ENCODE measurements around the gene QSOX1. TPM values are rescaled to one million over a fixed set of nuclear protein-coding genes. Genes with fewer than 3 reads are reported as not detected.

Gene QSOX1
- total and polyA plus RNA-seq, 2 experiments from 2014 or later, result 225 to 257 TPM

DNA sequence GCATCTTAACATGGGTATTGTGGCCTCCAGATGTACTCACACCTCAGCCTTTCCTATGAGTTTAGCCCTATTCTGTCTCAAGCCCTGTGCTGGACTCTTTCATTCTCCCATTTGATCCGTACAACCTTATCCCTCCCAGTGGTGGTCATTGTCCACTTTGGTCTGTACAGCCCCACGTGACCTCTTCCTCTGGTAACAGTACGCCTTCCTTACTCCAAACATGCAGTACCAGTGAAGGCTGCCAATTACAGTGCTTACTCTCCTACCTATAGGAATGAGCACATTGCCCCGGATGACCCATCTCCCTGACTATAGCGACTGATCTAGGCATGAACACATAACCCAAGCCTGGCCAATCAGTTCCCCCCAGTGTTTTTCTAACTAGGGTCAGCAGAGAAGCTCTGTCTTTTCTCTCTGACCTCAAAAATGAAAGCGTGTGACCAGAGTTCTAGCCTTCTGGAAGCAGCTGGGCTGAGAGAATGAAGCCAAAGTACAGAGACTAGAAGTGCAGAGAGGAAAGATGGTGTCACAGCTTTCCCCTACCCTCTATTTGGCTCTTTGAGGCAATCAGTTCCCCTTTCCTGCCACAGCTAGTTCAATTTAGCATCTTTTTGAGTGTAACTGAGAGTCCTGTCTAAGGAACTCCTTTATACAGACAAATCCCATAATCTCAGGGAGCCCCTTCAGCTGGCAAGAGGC lies 9.9 kb upstream of the QSOX1 start:
- TF ChIP-seq, protein P1, sequence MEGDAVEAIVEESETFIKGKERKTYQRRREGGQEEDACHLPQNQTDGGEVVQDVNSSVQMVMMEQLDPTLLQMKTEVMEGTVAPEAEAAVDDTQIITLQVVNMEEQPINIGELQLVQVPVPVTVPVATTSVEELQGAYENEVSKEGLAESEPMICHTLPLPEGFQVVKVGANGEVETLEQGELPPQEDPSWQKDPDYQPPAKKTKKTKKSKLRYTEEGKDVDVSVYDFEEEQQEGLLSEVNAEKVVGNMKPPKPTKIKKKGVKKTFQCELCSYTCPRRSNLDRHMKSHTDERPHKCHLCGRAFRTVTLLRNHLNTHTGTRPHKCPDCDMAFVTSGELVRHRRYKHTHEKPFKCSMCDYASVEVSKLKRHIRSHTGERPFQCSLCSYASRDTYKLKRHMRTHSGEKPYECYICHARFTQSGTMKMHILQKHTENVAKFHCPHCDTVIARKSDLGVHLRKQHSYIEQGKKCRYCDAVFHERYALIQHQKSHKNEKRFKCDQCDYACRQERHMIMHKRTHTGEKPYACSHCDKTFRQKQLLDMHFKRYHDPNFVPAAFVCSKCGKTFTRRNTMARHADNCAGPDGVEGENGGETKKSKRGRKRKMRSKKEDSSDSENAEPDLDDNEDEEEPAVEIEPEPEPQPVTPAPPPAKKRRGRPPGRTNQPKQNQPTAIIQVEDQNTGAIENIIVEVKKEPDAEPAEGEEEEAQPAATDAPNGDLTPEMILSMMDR (IDR thresholded peaks at IDR 0.05; ENCODE audit: poor library complexity), result no peak
- TF ChIP-seq EZH2 (IDR thresholded peaks at IDR 0.05; ENCODE audit: borderline replicate concordance), result no peak
- H3K36me3 ChIP-seq (replicated peaks; ENCODE audit: insufficient read depth, low read depth), result no peaks in the 10 kb centered on the region
- no peaks in the 10 kb centered on the region for H4K20me1 ChIP-seq (ENCODE audit: insufficient read depth, poor library complexity, severe bottlenecking)
- H3K27ac ChIP-seq, result peak overlapping the region; percentile 31
- H3K9me3 ChIP-seq (ENCODE audit: low read depth), result no peaks in the 10 kb centered on the region
- H3K4me2 ChIP-seq, result no peak overlapping the region
- no peak overlapping the region for H3K4me3 ChIP-seq
- 81% methylated on average over 6 of the region's 6 CpGs for WGBS (ENCODE audit: low lambda C conversion rate, missing lambda C conversion rate)
- H3K27me3 ChIP-seq, result no peaks in the 10 kb centered on the region
- no peaks in the 10 kb centered on the region for H3K9me2 ChIP-seq (replicated peaks; ENCODE audit: insufficient read depth)
- H3K79me2 ChIP-seq, result no peaks in the 10 kb centered on the region
- H2AFZ ChIP-seq, result peak overlapping the region; percentile 17
- no peaks in the 10 kb centered on the region for H3K4me1 ChIP-seq (ENCODE audit: insufficient read depth)
- DNase-seq (ENCODE audit: low spot score), result no peak

DNA sequence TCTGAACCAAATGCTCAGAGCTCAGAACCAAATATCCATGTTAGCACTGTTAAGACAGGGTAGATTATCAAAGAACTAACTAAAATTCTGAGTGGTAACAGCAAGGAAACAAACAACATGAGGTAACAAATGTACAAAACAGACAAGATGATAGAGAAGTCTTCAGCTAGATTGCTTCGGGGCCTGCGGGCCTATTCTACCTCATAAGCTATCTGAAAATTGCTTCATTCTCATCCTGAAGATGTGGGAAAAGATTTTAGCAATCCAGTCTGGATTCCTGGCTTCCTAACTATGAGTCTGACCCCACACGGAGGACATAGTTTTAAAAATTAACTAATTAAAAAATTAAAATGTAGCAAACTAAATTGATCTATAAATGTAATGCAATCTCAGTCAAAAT lies 9.2 kb upstream of the QSOX1 start:
- H3K4me3 ChIP-seq, result no peak overlapping the region
- TF ChIP-seq EZH2phosphoT487 (IDR thresholded peaks at IDR 0.05; ENCODE audit: low read depth, severe bottlenecking, unreplicated experiment) (no peak), EZH2 (IDR thresholded peaks at IDR 0.05; ENCODE audit: borderline replicate concordance) (no peak)
- TF ChIP-seq, protein P1 (IDR thresholded peaks at IDR 0.05; ENCODE audit: poor library complexity), result no peak
- peak overlapping the region; percentile 31 for H3K27ac ChIP-seq
- 89% methylated on average over 3 of the region's 3 CpGs for WGBS (ENCODE audit: low lambda C conversion rate, missing lambda C conversion rate)
- no peak for DNase-seq (ENCODE audit: low spot score)
- H4K20me1 ChIP-seq (ENCODE audit: insufficient read depth, poor library complexity, severe bottlenecking), result no peaks in the 10 kb centered on the region
- H3K4me1 ChIP-seq (ENCODE audit: insufficient read depth), result no peaks in the 10 kb centered on the region
- no peaks in the 10 kb centered on the region for H3K27me3 ChIP-seq
- H3K9me2 ChIP-seq (replicated peaks; ENCODE audit: insufficient read depth), result no peaks in the 10 kb centered on the region
- no peak overlapping the region for H3K4me2 ChIP-seq
- H2AFZ ChIP-seq, result peak overlapping the region; percentile 17
- H3K9me3 ChIP-seq (ENCODE audit: low read depth), result no peaks in the 10 kb centered on the region
- H3K36me3 ChIP-seq (replicated peaks; ENCODE audit: insufficient read depth, low read depth), result no peaks in the 10 kb centered on the region
- no peaks in the 10 kb centered on the region for H3K79me2 ChIP-seq

DNA sequence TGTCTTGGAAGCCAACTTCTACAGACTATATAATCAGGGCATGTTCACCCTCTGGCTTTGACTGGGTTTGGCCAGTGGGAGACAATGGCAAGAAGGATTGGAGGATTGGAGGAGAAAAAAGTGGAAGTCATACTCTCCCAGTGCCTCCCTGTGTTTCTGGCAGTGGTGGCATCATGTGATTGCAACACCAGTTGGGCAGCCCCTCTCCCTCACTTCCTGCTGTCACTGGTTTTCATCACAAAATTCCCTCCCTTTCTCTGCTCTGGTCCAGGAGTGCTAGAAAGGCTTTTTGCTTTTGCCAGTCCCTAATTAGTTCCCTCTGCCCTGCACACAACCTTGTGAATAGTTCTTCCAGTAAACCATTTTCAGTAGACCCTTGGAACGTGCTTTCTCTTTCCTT lies 3.7 kb upstream of the QSOX1 start:
- WGBS (ENCODE audit: low lambda C conversion rate, missing lambda C conversion rate), result 57% methylated on average over 1 of the region's 1 CpG
- TF ChIP-seq EZH2phosphoT487 (IDR thresholded peaks at IDR 0.05; ENCODE audit: low read depth, severe bottlenecking, unreplicated experiment) (no peak), EZH2 (IDR thresholded peaks at IDR 0.05; ENCODE audit: borderline replicate concordance) (no peak)
- TF ChIP-seq, protein P1 (IDR thresholded peaks at IDR 0.05; ENCODE audit: poor library complexity), result no peak
- H3K9me3 ChIP-seq (ENCODE audit: low read depth), result no peaks in the 10 kb centered on the region

More for the DNA sequence above, 3.7 kb upstream of the QSOX1 start:
- no peak overlapping the region for H3K4me3 ChIP-seq
- H3K27me3 ChIP-seq, result no peaks in the 10 kb centered on the region
- no peaks in the 10 kb centered on the region for H3K9me2 ChIP-seq (replicated peaks; ENCODE audit: insufficient read depth)
- H2AFZ ChIP-seq, result no peak overlapping the region
- H3K79me2 ChIP-seq, result peaks cover 12% of the 10 kb centered on the region
- H3K4me1 ChIP-seq (ENCODE audit: insufficient read depth), result peaks cover 10% of the 10 kb centered on the region
- H3K36me3 ChIP-seq (replicated peaks; ENCODE audit: insufficient read depth, low read depth), result no peaks in the 10 kb centered on the region
- DNase-seq (ENCODE audit: low spot score), result no peak
- no peak overlapping the region for H3K27ac ChIP-seq
- H4K20me1 ChIP-seq (ENCODE audit: insufficient read depth, poor library complexity, severe bottlenecking), result peaks cover 2% of the 10 kb centered on the region
- H3K4me2 ChIP-seq, result no peak overlapping the region

All from hepatocyte (in vitro differentiated cells).